A204.1 (cell line): Measurements from ENCODE around the gene PJVK.
"Not testable (repeated sequence)": the region's sequence is repeated elsewhere in the genome, so short reads cannot be mapped to it uniquely, and the experiment has no call there.

Experiments
- FAIRE-seq: peaks from 2 replicates; lab custom pipeline; 2012; peaks lifted over from hg19 to GRCh38; lab: Jason Lieb, UNC

PJVK gene

GRCh38 chr2:178429336-178429735 lies 21.8 kb upstream of the PJVK start:
- no peak for FAIRE-seq

GRCh38 chr2:178436662-178437061 lies 14.5 kb upstream of the PJVK start:
- no peak for FAIRE-seq

GRCh38 chr2:178441426-178441825 lies 9.8 kb upstream of the PJVK start:
- FAIRE-seq: no peak

- FAIRE-seq: no peak
Measured at GRCh38 chr2:178448968-178449661, 2.1 kb upstream of the PJVK start.

GRCh38 chr2:178449700-178450523 lies 1.3 kb upstream of the PJVK start:
- FAIRE-seq: no peak

GRCh38 chr2:178450524-178450773 lies 729 bp upstream of the PJVK start:
- FAIRE-seq: no peak

GRCh38 chr2:178452334-178452733 lies 1.2 kb downstream of the PJVK start:
- no peak for FAIRE-seq

GRCh38 chr2:178452870-178453269 lies 1.7 kb downstream of the PJVK start:
- no peak for FAIRE-seq

- no peak for FAIRE-seq
Measured at GRCh38 chr2:178455947-178456346, 4.8 kb downstream of the PJVK start.

GRCh38 chr2:178457390-178457886 lies 6.3 kb downstream of the PJVK start:
- no peak for FAIRE-seq

- no peak for FAIRE-seq
Measured at GRCh38 chr2:178469219-178469849, 18.2 kb downstream of the PJVK start.

- FAIRE-seq: not testable (repeated sequence)
Measured at GRCh38 chr2:178471313-178471712, 20.1 kb downstream of the PJVK start.

GRCh38 chr2:178473373-178473772 lies 22.2 kb downstream of the PJVK start:
- FAIRE-seq: no peak

GRCh38 chr2:178473931-178474330 lies 22.8 kb downstream of the PJVK start:
- no peak for FAIRE-seq

GRCh38 chr2:178474560-178474959 lies 23.4 kb downstream of the PJVK start:
- no peak for FAIRE-seq

- no peak for FAIRE-seq
Measured at GRCh38 chr2:178476477-178476876, 25.3 kb downstream of the PJVK start.

- FAIRE-seq: no peak
Measured at GRCh38 chr2:178477443-178478129, 26.4 kb downstream of the PJVK start.

- no peak for FAIRE-seq
Measured at GRCh38 chr2:178478130-178478438, 26.9 kb downstream of the PJVK start.

- peak; percentile 16 for FAIRE-seq
Measured at GRCh38 chr2:178478439-178479274, 27.5 kb downstream of the PJVK start, which contains the start of gene FKBP7. Gene FKBP7, minus strand, starts transcription at chr2:178478600. Its CDS starts 101 bp downstream, at chr2:178478499.

GRCh38 chr2:178479275-178479616 lies 28.1 kb downstream of the PJVK start:
- FAIRE-seq: no peak

- no peak for FAIRE-seq
Measured at GRCh38 chr2:178479758-178480226, 28.6 kb downstream of the PJVK start.
